Activated CD8-positive, alpha-beta memory T cell treated with anti-CD3 and anti-CD28 coated beads, Interleukin-2, amount 50 U/mL, for 1 hour (primary cell): ENCODE results near the gene APBB2.

Source experiments
- DNase-seq: peaks from one replicate; pipeline ENCODE4 v3.0.0-alpha.2; 2020; ENCODE audit errors: extremely low read depth

The APBB2 gene

DNA sequence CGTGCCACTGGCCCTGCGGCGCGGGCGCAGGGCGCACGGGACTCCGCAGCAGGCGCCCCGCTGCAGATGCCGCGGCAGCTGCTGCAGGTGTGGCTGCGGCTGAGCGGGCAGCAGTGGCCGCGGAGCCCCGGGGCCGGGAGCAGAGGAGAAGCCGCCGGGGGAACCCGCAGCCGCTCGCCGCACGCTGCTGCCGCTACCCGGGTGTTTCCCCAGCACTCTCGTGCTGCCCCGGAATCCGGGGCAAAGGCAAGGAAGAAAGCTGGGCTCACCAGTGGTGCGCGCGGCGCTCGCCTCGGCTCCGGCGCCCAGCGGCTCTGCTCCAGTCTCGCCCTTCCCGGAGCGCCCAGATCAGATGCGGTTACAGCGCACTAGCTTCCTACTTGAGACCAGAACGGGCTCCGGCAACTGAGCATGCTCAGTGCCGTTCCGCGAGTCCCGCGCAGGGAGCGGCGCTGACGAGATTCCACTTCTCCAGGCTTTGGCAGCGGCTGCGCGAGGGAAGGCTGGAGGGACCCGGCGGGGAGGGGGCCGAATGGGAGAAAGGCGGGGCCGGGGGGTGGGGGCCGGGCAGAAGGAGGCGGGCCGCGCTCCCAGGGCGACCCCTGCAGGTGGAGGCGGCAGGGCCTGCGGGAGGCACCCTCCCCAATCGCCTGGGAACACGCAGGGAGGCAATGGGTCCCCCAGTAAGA, at the start of gene APBB2:
APBB2 (minus strand) TSS at position 407 of the 689 bp plus-strand sequence. CDS start 181,288 bp downstream, outside the sequence.
- DNase-seq = no peak

DNA sequence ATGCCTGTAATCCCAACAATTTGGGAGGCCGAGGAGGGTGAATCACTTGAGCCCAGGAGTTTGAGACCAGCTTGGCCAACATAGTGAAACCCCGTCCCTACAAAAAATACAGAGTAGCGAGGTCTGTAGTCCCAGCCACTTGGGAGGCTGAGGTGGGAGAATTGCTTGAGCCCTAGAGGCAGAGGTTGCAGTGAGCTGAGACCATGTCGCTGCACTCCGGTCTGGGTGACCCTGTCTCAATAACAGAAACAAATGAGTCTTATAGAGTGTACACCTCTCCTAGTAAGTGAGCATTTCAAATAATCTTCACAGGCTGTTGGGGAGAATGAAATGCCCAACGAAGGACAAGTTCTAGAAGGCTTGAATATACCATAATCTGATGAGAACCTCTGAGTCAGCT, 47.9 kb upstream of the APBB2 start:
- no peak for DNase-seq

- DNase-seq = no peak
Observed at GRCh38 chr4:41260116-41260733, 45.9 kb upstream of the APBB2 start.

DNA sequence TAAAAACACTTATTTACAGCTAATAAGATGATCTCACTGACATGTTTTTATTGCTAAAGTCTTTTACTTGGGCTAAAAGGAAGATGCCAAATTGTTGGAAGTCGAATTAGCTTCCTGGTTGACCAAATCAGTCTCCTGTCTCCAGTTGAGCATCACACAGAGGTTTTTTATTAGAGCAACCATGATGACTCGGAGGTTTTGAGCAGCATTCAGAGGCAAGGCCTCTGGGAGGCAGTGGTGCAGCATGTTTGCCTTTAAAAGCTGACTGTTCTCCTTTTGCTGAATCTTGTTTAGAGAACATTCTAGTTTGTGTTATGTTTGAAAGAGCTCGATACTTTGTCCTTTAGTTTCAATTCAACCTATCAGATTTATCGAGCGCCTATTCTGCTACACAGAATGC, 44.4 kb upstream of the APBB2 start:
- no peak for DNase-seq

- no peak for DNase-seq
Observed at GRCh38 chr4:41257906-41258305, 43.6 kb upstream of the APBB2 start.

GRCh38 chr4:41257257-41257901, 43.0 kb upstream of the APBB2 start:
- DNase-seq = no peak

DNA sequence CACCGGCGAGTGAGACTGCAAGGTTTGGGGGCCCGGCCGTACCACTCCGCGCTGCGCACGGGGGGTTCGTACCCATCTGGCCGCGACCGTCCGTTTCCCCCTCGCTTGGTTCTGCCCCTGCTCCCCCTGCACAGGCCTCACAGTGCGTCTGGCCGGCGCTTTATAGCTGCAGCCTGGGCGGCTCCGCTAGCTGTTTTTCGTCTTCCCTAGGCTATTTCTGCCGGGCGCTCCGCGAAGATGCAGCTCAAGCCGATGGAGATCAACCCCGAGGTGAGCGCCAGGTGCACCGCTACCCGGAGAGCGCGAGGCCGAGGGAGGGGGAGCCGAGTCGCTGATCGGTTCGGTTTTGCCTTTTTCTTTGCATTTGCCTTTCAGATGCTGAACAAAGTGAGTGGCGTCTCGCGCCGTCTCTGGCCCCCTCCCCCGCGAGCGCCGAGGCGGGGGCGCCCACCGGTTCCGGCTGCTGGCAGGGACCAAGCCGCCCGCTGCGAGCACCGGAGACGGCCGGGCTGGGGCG, 42.5 kb upstream of the APBB2 start, which contains the start of gene UCHL1:
UCHL1 (plus strand) TSS at position 189 of the 517 bp plus-strand sequence; CDS start at position 238, 49 bp downstream.
- DNase-seq = no peak

- no peak for DNase-seq
Observed at GRCh38 chr4:41256131-41256739, 41.9 kb upstream of the APBB2 start.

DNA sequence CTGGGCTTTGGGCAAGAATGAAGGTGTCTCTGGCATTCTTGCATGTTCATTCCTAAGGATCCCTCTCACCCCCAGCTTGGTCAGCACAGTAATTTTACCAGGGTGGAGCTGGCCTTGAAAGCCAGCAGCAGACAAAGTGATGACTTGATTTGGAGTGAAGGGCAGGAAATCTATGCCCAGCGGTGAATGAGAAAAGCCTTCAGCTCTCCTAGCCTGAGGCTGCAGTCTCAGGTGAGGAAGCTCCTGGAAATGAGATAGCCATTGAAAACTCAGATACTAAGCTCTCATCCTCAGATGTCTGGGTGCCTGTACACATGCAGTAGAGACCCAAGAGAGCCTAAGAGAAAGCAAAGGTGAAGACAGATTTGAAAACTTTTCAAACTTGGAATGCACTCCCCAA, 31.6 kb upstream of the APBB2 start:
- no peak for DNase-seq

DNA sequence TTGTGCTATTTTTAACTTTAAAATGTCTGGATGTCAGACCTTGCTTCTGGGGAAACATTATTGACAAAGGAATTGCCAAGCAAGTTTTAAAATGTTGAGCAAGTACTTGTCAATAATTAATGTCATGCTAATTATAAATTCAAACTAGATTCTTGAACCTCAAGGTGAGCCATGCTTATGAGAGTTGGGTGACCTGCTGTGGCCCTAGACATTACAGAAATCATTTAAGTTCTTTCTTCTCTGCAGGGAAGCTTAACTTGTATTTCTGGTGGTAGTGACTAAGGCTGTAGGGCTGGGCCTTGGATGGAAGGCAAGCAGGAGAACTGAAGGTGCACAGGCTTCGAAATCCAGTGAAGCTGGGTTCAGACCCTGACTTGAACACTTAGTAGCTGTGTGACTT, 27.6 kb upstream of the APBB2 start:
- DNase-seq = no peak

GRCh38 chr4:41236508-41236907, 22.2 kb upstream of the APBB2 start:
- no peak for DNase-seq

DNA sequence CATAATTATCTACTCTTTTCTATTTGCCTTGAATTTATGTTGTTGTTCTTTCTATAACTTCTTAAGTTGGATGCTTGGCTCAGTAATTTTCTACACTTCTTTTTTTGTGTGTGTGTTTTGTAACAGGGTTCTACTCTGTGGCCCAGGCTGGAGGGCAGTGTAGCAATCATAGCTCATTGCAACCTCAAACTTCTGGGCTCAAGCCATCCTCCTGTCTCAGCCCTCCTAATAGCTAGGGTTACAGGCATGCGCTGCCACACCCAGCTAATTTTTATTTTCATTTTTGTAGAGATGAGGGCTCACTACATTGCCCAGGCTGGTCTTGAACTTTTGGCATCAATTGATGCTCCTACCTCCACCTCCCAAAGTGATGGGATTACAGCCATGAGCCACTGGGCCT, 21.7 kb upstream of the APBB2 start:
- DNase-seq = no peak

DNA sequence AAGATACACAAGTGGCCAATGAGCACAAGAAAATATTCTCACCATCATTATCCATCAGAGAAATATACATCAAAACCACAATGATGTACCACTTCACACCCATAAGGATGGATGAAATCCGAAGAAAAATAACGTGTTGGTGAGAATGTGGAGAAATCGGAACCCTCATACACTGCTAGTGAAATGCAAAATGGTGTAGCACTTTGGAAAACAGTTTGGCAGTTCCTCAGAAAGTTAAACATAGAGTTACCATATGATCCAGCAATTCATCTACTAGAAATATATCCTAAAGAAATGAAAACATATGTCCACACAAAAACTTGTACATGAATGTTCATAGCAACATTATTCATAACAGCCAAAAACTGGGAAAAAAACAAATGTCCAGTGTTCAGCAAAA, 18.5 kb upstream of the APBB2 start:
- DNase-seq = no peak

- no peak for DNase-seq
Observed at GRCh38 chr4:41232406-41232805, 18.1 kb upstream of the APBB2 start.

DNA sequence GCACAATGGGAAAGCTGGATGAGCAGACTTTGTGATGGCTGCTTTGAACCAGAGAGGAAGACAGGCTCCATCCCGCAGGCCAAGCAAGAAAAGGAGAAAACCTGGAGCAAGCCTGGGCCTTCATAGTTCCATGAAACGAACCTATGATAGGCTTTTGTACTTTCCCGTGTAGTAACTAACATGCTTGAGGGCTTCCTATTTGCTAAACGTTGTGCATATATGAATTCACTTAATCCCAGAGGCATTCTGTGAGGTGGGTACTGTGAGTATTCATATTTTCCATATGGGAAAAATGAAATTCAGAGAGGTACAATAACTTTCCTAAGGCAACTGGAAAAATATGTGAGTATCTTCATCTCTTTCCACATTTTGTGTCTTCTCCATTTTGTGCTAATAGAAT, 13.6 kb upstream of the APBB2 start:
- no peak for DNase-seq

GRCh38 chr4:41221850-41222645, 7.7 kb upstream of the APBB2 start:
- DNase-seq = no peak

DNA sequence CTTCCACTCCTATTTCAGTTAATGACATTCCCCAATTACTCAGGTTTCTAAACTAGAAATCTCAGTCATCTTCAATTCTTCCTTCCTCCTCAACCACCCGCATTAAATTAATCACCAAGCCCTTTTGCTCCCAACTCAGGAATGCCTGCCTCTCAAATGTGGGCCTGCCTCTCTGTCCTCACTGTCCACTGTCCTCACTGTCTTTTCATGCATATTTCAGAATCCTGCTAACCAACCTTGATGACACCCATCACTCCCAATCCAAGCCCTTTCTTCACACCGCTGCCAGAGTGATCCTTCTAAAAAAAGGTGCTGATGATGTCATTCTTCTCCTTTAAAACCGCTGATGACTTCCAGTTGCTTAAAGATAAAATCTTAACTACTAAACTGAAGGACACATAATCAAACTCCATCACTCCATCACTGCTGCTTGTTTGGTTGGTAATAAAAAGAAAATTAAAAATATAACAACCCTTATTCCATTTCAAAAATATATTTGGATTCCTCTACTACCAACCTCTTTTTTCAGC, 5.1 kb upstream of the APBB2 start:
- DNase-seq = no peak

DNA sequence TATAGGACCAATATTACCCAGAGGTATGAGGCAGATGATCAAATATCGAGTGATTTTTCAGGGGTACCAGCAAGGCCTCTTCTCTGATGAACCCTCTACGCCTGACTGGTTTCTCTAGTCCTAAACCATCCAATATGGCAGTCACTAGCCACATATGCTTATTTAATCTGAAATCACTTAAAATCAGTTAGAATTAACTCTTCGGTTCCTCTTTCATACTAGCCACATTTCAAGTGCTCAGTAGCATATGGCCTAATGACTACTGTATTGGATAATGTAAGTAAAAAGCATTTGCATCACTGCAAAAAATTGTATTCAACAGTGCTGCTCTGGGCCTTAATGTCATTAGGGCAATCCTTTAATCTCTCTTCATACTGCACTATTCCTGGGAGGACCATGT, 4.4 kb upstream of the APBB2 start:
- no peak for DNase-seq

DNA sequence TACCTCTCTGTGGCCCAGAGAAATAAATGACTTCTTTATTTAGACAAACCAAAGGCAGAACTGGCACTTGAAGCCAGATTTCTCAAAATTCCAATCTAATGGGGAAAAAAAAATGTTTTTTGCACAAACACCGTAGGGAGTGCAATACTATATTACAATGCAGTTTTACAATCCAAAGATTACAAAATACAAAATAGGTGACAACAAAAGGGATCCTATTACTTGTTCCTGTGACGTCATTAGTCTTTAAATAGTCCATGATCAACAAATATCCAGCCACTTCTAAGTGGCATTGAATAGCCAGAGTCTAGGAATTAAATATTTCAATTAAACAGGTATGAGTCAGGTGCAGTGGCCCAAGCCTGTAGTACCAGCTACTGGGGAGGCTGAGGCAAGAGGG, 3.0 kb upstream of the APBB2 start:
- DNase-seq = no peak

DNA sequence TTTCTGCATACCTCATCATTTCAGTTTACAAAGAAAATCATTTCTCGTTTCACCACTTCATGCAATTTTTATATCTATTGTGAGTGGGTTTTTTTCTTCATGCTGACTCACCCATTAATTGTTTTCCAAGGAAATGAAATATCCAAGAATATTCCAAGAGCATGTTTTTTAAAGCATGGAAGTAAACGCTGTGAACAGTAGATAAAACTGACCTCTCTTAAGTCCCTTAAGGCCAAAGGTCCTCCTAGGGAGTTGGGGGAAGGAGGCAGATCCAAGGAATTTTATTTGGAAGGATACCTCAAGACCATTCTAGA, 2.6 kb upstream of the APBB2 start:
- no peak for DNase-seq

- no peak for DNase-seq
Observed at GRCh38 chr4:41216294-41217019, 2.1 kb upstream of the APBB2 start.
